Measurements from ENCODE around the gene SCGN. TPM values are rescaled to one million over a fixed set of nuclear protein-coding genes. Genes with fewer than 3 reads are reported as not detected.

Gene SCGN
- total RNA-seq (not detected), polyA plus RNA-seq (not detected), total RNA-seq (0 reads per million in 6 experiments)

GRCh38 chr6:25652007-25652515, at the start of gene SCGN:
Gene SCGN, plus strand, starts transcription at chr6:25652215. Its CDS starts 189 bp downstream, at chr6:25652404.
- Mint-ChIP-seq H3K9me3 (peaks cover 0 to 7% (median 0%) of the 10 kb centered on the region in 9 donors), H3K36me3 (peaks cover 0 to 4% (median 0%) of the 10 kb centered on the region in 3 donors), H3K4me3 (no peak within 1 kb of the TSS), H3K27ac (no peak within 1 kb of the TSS), H3K4me1 (peaks cover 0 to 2% (median 0%) of the 10 kb centered on the region in 4 donors), H3K27me3 (peaks cover 26 to 62% (median 53%) of the 10 kb centered on the region in 5 donors)
- POLR2A ChIA-PET = no interaction called here
- ATAC-seq (peak; percentile 32 to 47), DNase-seq (peak in 9 of 10 donors; percentile 1 to 63 (median 21))

GRCh38 chr6:25602674-25602982, 49.4 kb upstream of the SCGN start:
- H3K4me1 Mint-ChIP-seq = peaks cover 0 to 6% (median 0%) of the 10 kb centered on the region in 4 donors
- POLR2A ChIA-PET = no interaction called here
- no peak overlapping the region for H3K4me3 Mint-ChIP-seq
- ATAC-seq (no peak), DNase-seq (no peak)
- no peak overlapping the region for H3K27ac Mint-ChIP-seq
- no peaks in the 10 kb centered on the region for H3K9me3 Mint-ChIP-seq
- H3K36me3 Mint-ChIP-seq = peaks cover 0 to 51% (median 10%) of the 10 kb centered on the region in 3 donors
- no peaks in the 10 kb centered on the region for H3K27me3 Mint-ChIP-seq

- Mint-ChIP-seq H3K27me3 (no peaks in the 10 kb centered on the region), H3K36me3 (peaks cover 0 to 53% (median 10%) of the 10 kb centered on the region in 3 donors), H3K4me3 (no peak overlapping the region), H3K27ac (no peak overlapping the region), H3K4me1 (peaks cover 0 to 6% (median 0%) of the 10 kb centered on the region in 4 donors), H3K9me3 (no peaks in the 10 kb centered on the region)
- ATAC-seq (no peak), DNase-seq (no peak)
- POLR2A ChIA-PET = no interaction called here
These were observed 48.8 kb upstream of the SCGN start for GRCh38 chr6:25603251-25603650.

GRCh38 chr6:25606151-25606550, 45.9 kb upstream of the SCGN start:
- no peak for ATAC-seq
- H3K27me3 Mint-ChIP-seq = no peaks in the 10 kb centered on the region
- H3K27ac Mint-ChIP-seq = no peak overlapping the region
- DNase-seq = no peak
- H3K36me3 Mint-ChIP-seq = peaks cover 5 to 50% (median 12%) of the 10 kb centered on the region in 3 donors
- H3K4me3 Mint-ChIP-seq = no peak overlapping the region
- H3K9me3 Mint-ChIP-seq = no peaks in the 10 kb centered on the region
- peaks cover 0 to 6% (median 0%) of the 10 kb centered on the region in 4 donors for H3K4me1 Mint-ChIP-seq
- POLR2A ChIA-PET = no interaction called here

- Mint-ChIP-seq H3K27me3 (no peaks in the 10 kb centered on the region), H3K4me3 (no peak overlapping the region), H3K27ac (no peak overlapping the region), H3K9me3 (no peaks in the 10 kb centered on the region), H3K4me1 (no peaks in the 10 kb centered on the region), H3K36me3 (peaks cover 11 to 65% (median 22%) of the 10 kb centered on the region in 3 donors)
- no peak for DNase-seq
- ATAC-seq = no peak
- POLR2A ChIA-PET = no interaction called here
These were observed 43.3 kb upstream of the SCGN start for GRCh38 chr6:25608558-25609174.

GRCh38 chr6:25612666-25613065, 39.3 kb upstream of the SCGN start:
- Mint-ChIP-seq H3K4me1 (no peaks in the 10 kb centered on the region), H3K4me3 (no peak overlapping the region), H3K9me3 (no peaks in the 10 kb centered on the region), H3K27ac (no peak overlapping the region), H3K27me3 (no peaks in the 10 kb centered on the region), H3K36me3 (peaks cover 11 to 49% (median 19%) of the 10 kb centered on the region in 3 donors)
- ATAC-seq = no peak
- no peak for DNase-seq
- POLR2A ChIA-PET = no interaction called here

GRCh38 chr6:25613415-25613814, 38.6 kb upstream of the SCGN start:
- Mint-ChIP-seq H3K27ac (no peak overlapping the region), H3K4me3 (no peak overlapping the region), H3K9me3 (no peaks in the 10 kb centered on the region), H3K27me3 (no peaks in the 10 kb centered on the region), H3K36me3 (peaks cover 11 to 45% (median 19%) of the 10 kb centered on the region in 3 donors), H3K4me1 (no peaks in the 10 kb centered on the region)
- POLR2A ChIA-PET = no interaction called here
- DNase-seq (no peak), ATAC-seq (no peak)

GRCh38 chr6:25614052-25614451, 38.0 kb upstream of the SCGN start:
- Mint-ChIP-seq H3K27me3 (no peaks in the 10 kb centered on the region), H3K4me3 (no peak overlapping the region)
- POLR2A ChIA-PET = no interaction called here

GRCh38 chr6:25615471-25615870, 36.5 kb upstream of the SCGN start:
- POLR2A ChIA-PET = no interaction called here
- Mint-ChIP-seq H3K4me1 (peaks cover 0 to 2% (median 0%) of the 10 kb centered on the region in 4 donors), H3K27ac (no peak overlapping the region), H3K9me3 (no peaks in the 10 kb centered on the region), H3K27me3 (no peaks in the 10 kb centered on the region), H3K4me3 (no peak overlapping the region), H3K36me3 (peaks cover 6 to 47% (median 16%) of the 10 kb centered on the region in 3 donors)
- DNase-seq (no peak), ATAC-seq (no peak)

More at GRCh38 chr6:25614052-25614451, 38.0 kb upstream of the SCGN start:
- ATAC-seq = no peak
- no peak for DNase-seq
- no peaks in the 10 kb centered on the region for H3K9me3 Mint-ChIP-seq
- H3K27ac Mint-ChIP-seq = peak overlapping the region in 1 of 10 donors; percentile 66
- peaks cover 0 to 1% (median 0%) of the 10 kb centered on the region in 4 donors for H3K4me1 Mint-ChIP-seq
- peaks cover 11 to 46% (median 16%) of the 10 kb centered on the region in 3 donors for H3K36me3 Mint-ChIP-seq

GRCh38 chr6:25617997-25618396, 34.0 kb upstream of the SCGN start:
- ATAC-seq (no peak), DNase-seq (no peak)
- Mint-ChIP-seq H3K4me1 (peaks cover 0 to 2% (median 0%) of the 10 kb centered on the region in 4 donors), H3K27me3 (no peaks in the 10 kb centered on the region), H3K27ac (no peak overlapping the region), H3K4me3 (no peak overlapping the region), H3K36me3 (peaks cover 0 to 26% (median 4%) of the 10 kb centered on the region in 3 donors), H3K9me3 (no peaks in the 10 kb centered on the region)
- POLR2A ChIA-PET = no interaction called here

GRCh38 chr6:25619217-25619616, 32.8 kb upstream of the SCGN start:
- DNase-seq (no peak), ATAC-seq (no peak)
- H3K4me3 Mint-ChIP-seq = no peak overlapping the region
- no peaks in the 10 kb centered on the region for H3K9me3 Mint-ChIP-seq
- no peaks in the 10 kb centered on the region for H3K27me3 Mint-ChIP-seq
- H3K36me3 Mint-ChIP-seq = peaks cover 0 to 22% (median 4%) of the 10 kb centered on the region in 3 donors
- peaks cover 0 to 4% (median 0%) of the 10 kb centered on the region in 4 donors for H3K4me1 Mint-ChIP-seq
- H3K27ac Mint-ChIP-seq = peak overlapping the region in 1 of 10 donors; percentile 30
- POLR2A ChIA-PET = no interaction called here

GRCh38 chr6:25620391-25620790, 31.6 kb upstream of the SCGN start:
- Mint-ChIP-seq H3K4me1 (peaks cover 0 to 4% (median 1%) of the 10 kb centered on the region in 4 donors), H3K27me3 (no peaks in the 10 kb centered on the region), H3K9me3 (no peaks in the 10 kb centered on the region), H3K4me3 (no peak overlapping the region), H3K36me3 (peaks cover 0 to 17% (median 4%) of the 10 kb centered on the region in 3 donors), H3K27ac (no peak overlapping the region)
- ATAC-seq (no peak), DNase-seq (no peak)
- POLR2A ChIA-PET = no interaction called here

- Mint-ChIP-seq H3K9me3 (no peaks in the 10 kb centered on the region), H3K4me3 (no peak overlapping the region), H3K27me3 (peaks cover 0 to 15% (median 0%) of the 10 kb centered on the region in 5 donors), H3K4me1 (peaks cover 0 to 4% (median 1%) of the 10 kb centered on the region in 4 donors), H3K36me3 (peaks cover 0 to 13% (median 4%) of the 10 kb centered on the region in 3 donors), H3K27ac (no peak overlapping the region)
- ATAC-seq (no peak), DNase-seq (no peak)
- POLR2A ChIA-PET = no interaction called here
These were observed 28.9 kb upstream of the SCGN start for GRCh38 chr6:25623065-25623464.

Measured in naive thymus-derived CD8-positive, alpha-beta T cell (primary cell).